Ishikawa (cell line): ENCODE results near the gene COPZ2.

Experiments used
- CEBPB ChIP-seq: IDR thresholded peaks from 2 replicates; pipeline ENCODE4 v1.6.1; 2012
- CREB1 ChIP-seq: IDR thresholded peaks from 2 replicates; pipeline ENCODE4 v1.6.1; 2012; ENCODE audit warnings: low read depth
- EGR1 ChIP-seq: IDR thresholded peaks from 2 replicates; pipeline ENCODE4 v1.6.1; 2012
- EP300 ChIP-seq: IDR thresholded peaks from 2 replicates; pipeline ENCODE4 v1.6.1; 2012; ENCODE audit warnings: borderline replicate concordance
- FOXM1 ChIP-seq: IDR thresholded peaks from 2 replicates; pipeline ENCODE4 v1.6.1; 2012; ENCODE audit warnings: low read depth, borderline replicate concordance
- MAX ChIP-seq: IDR thresholded peaks from 2 replicates; pipeline ENCODE4 v1.6.1; 2012
- NFIC ChIP-seq: IDR thresholded peaks from 2 replicates; pipeline ENCODE4 v1.6.1; 2012
- RAD21 ChIP-seq: IDR thresholded peaks from 2 replicates; pipeline ENCODE4 v1.6.1; 2012; ENCODE audit warnings: low read depth
- REST ChIP-seq: IDR thresholded peaks from 2 replicates; pipeline ENCODE4 v1.6.1; 2012; ENCODE audit warnings: low read depth, mild to moderate bottlenecking
- TAF1 ChIP-seq: IDR thresholded peaks from 2 replicates; pipeline ENCODE4 v1.6.1; 2012; ENCODE audit warnings: low read depth, mild to moderate bottlenecking
- TCF12 ChIP-seq: IDR thresholded peaks from 2 replicates; pipeline ENCODE4 v1.6.1; 2012; ENCODE audit warnings: low read depth
- TEAD4 ChIP-seq: IDR thresholded peaks from 2 replicates; pipeline ENCODE4 v1.6.1; 2012
- USF1 ChIP-seq: IDR thresholded peaks from 2 replicates; pipeline ENCODE4 v1.6.1; 2012
- YY1 ChIP-seq: IDR thresholded peaks from 2 replicates; pipeline ENCODE4 v1.6.1; 2012; ENCODE audit warnings: low read depth
- ZBTB7A ChIP-seq: IDR thresholded peaks from 2 replicates; pipeline ENCODE4 v1.6.1; 2012; ENCODE audit warnings: low read depth

COPZ2 gene

GRCh38 chr17:47994724-47995123 is 42.9 kb downstream of the COPZ2 start:
- TF ChIP-seq TCF12 (no peak), RAD21 (no peak), EGR1 (no peak), MAX (no peak), ZBTB7A (no peak)

GRCh38 chr17:47993964-47994363 is 43.6 kb downstream of the COPZ2 start:
- TF ChIP-seq REST (no peak), TCF12 (no peak), YY1 (no peak), RAD21 (no peak), MAX (no peak), TEAD4 (no peak), FOXM1 (no peak), EP300 (no peak), ZBTB7A (no peak), USF1 (no peak), CEBPB (no peak), TAF1 (no peak), NFIC (no peak), EGR1 (no peak), CREB1 (no peak)

GRCh38 chr17:47993031-47993564 is 44.5 kb downstream of the COPZ2 start:
- TF ChIP-seq RAD21 = no peak
- TF ChIP-seq CEBPB = no peak
- TF ChIP-seq TAF1 = no peak
- TF ChIP-seq CREB1 = no peak
- no peak for TF ChIP-seq EGR1
- TF ChIP-seq ZBTB7A = no peak
- no peak for TF ChIP-seq MAX
- no peak for TF ChIP-seq TCF12
- no peak for TF ChIP-seq YY1
- no peak for TF ChIP-seq NFIC
- no peak for TF ChIP-seq REST

- TF ChIP-seq TEAD4 (no peak), ZBTB7A (no peak), TCF12 (no peak), YY1 (no peak), MAX (no peak), FOXM1 (no peak), TAF1 (no peak), EGR1 (no peak), CREB1 (no peak), NFIC (no peak), CEBPB (no peak), RAD21 (no peak), REST (no peak), EP300 (no peak), USF1 (no peak)
Measured at GRCh38 chr17:47992216-47992615, 45.4 kb downstream of the COPZ2 start.
